GM12874 (cell line): Measurements from ENCODE around the gene INPP5E.

Source experiments
- CTCF ChIP-seq: IDR thresholded peaks from 2 replicates; pipeline ENCODE4 v1.5.1; 2011; ENCODE audit warnings: low read depth, mild to moderate bottlenecking, control low read depth, low read length, moderate library complexity; ENCODE audit not compliant: insufficient read depth

The INPP5E gene

DNA sequence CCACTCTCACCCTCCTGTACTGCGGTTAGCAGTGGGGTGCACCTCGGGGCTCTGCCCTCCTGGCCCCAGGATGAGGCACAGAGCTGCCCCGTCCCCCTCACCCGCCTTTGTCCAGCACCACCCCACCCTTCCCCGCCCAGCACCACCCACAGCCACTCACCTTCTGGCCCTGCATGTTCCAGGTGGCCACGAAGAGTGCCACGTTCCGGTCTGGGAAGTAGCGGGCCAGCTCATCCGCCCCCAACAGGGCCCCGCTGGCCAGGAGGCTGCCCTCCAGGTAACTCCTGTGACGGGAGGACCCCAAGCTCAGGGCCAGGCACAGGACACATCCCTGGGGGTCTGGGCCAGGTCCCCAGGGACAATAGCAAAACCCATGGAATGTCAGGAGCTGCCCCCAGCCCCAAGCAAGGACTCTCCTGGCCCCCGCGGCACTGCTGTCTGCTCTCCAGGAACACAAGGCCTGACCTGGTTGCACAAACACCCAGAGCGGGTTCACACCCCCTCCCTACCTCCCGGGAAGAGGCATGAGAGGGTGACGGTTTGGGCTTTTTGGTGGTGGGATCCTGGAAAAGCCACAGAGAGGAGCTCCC, 5.0 kb downstream of the INPP5E start:
- no peak for TF ChIP-seq CTCF

DNA sequence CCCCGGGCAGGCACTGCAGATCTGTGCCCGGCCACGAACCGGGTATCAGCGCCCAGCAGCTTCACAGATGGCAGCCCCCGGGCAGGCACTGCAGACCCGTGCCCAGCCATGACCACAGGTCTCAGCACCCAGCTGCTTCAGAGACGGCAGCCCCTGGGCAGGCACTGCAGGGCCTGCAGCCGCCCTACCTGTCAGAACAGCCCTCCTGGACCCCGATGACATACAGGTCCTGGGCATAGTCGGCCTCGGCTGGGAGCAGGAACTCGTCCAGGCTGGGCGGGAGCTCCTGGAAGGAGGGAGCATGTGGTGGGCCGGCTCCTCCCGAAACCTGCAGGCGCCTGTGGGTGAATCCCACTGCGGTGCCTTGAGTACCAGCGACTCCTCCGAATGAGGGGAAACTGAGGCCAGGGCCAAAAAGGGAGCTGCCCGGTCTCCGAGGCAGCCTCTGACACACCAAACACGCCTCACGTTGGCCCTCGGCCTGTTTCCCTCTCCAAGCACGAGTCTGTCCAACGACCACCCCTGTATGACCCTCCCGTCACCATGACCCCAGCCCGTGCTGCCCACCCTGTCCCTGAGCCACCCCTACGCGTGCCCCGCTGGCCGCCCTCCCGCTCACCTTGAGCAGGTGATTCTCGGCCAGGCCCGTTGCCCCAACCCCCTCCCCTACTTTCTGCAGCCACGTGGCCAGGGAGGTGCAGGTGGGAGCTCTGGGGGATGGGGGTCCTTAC, 5.6 kb downstream of the INPP5E start:
- no peak for TF ChIP-seq CTCF

DNA sequence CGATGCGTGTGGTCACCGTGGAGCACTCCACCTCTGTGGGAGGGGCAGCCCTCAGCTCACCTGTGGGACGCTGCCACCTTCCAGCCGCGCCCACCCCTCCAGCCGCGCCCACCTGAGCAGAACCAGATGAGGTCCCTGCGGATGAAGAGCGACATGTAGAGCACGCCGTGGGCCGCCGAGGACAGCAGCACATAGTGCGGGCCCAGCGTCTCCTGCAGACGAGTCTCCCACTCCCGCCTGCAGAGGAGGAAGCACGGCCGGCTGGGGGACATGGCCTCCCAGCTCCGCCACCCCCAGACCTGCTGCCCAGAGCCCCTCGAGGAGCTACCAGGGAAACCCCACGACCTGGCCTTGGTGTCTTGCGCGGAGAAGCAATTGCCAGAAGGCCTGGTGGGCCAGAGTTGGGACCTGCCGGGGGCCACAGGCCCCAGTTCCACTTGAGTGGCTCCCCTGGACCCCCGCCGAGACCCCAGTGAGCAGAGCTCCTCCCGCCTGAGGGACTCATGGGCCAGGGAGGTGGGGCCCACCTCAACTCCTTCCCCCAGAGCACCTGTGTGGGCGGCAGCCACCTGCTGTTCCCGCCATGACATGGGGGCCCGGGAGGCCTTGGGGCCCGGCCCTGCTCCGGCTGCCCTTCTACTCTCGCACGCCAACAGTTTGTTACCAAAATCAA, 6.5 kb downstream of the INPP5E start:
- TF ChIP-seq CTCF: no peak

DNA sequence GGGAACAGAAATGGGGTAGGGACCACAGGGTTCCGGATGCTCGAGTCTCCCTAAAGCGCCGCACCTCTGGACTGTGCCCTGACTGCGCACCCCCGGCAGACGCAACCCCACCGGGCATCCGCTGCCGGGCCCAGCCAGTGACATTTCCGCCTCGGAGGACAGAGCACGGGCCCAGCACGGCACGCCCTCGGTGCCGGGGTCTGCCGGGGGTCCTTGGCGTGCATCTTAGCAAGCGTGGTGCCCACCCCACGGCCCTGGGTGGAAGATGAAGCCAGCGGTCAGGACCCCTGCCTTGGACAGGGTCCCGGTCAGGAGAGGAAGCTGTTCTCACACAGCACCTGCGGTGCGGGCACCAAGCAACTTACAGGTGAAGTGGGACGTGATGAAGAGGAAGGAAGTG, 7.1 kb downstream of the INPP5E start:
- no peak for TF ChIP-seq CTCF

GRCh38 chr9:136431782-136432350, 7.8 kb downstream of the INPP5E start:
- no peak for TF ChIP-seq CTCF

DNA sequence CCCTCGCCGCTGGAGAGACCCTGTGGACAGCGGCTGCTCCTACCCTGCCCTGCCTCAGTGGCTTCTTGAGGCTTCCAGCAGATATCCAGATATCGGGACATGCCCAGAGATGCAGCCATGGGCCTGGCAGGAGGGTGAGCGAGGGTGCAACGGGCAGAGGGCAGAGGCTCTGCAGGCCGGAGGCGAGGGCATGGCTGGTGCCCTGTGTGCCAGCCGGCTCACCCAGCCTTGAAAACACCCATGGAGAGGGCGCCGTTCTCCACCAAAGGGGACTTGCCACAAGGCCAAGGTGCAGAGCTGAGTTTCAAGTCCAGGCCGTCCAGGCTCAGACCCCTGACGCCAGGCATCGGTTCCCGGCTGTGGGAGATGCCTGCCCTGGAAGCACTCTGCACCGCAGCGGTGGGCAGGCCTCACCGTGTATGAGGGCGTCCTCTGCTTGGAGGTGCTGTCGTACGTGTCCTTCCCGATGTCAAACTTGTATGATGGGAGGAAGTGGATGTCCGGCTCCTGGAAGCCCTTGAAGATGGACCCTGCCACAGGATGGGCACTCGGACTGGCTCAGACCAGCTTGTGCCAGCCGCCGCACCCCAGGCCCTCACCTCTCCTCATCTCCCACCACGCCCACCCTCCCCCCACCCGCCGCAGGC, 8.9 kb downstream of the INPP5E start:
- no peak for TF ChIP-seq CTCF
